Heart left ventricle (tissue), 13 donors: Measurements from ENCODE around the gene CCL7.

Experiments
- CTCF ChIP-seq, 12 donors: fragments of 200-600 bp; sonication (generic) in 4 of 12; IDR thresholded peaks; one replicate each; pipeline versions ENCODE4 v1.5.0 to v1.8.0; 2018 to 2022; ENCODE audit warnings: antibody characterized with exemption in 12 of 12, mild to moderate bottlenecking in 5 of 12
- POLR2A ChIP-seq, 2 donors: fragments of 450-650 bp; IDR thresholded peaks; one replicate each; pipeline ENCODE4 v1.6.1; 2017; ENCODE audit warnings: antibody characterized with exemption in 2 of 2, mild to moderate bottlenecking in 2 of 2, moderate library complexity in 2 of 2
- donor health status: ischemic (EF 13 %, LVEDD 7.1; RV severe dilation, severe dysfunction).
- donor health status: DM: no; HTN: yes; CAD: no.
- donor health status: DM: no; HTN: no; CAD: no.
- donor health status: ischemic (EF 25% LVEDD 6.9; RV normal size, moderate dysfunction).
- donor health status: ischemic (EF 25% LVEDD 5.7; RV mildly dilated, moderate dysfunction).
- donor health status: ischemic (EF 35%, LVEDD 5.7; RV mildly dilated, moderate dysfunction).
- donor health status: nonischemic (EF 11% LVEDD 7.7; RV severe dilation, severe dysfunction).
- donor health status: DM: yes; HTN: yes; CAD: no.
- donor health status: PGD.
- donor health status: ischemic (EF 29% LVEDD 5.4; RV normal size, mild dysfunction).
- donor health status: nonischemic (EF 23%, LVEDD 6.1; RV moderate dilation, normal function).

GRCh38 chr17:34299956-34300577 is 30.0 kb downstream of the CCL7 start:
- TF ChIP-seq CTCF (IDR thresholded peaks at IDR 0.05) (no peak), POLR2A (IDR thresholded peaks at IDR 0.05) (no peak)
